ENCODE measurements around the gene TBC1D14. TPM values are rescaled to one million over a fixed set of nuclear protein-coding genes. Genes with fewer than 3 reads are reported as not detected.

The TBC1D14 gene
- total RNA-seq, 2 donors from 2014 or later = 43.2 to 46.6 TPM

GRCh38 chr4:7063362-7063761 lies 153.7 kb downstream of the TBC1D14 start:
- Histone ChIP-seq H3K27ac (no peak overlapping the region), H3K4me1 (peaks cover 9% of the 10 kb centered on the region), H3K27me3 (no peaks in the 10 kb centered on the region), H3K9me3 (no peaks in the 10 kb centered on the region), H3K36me3 (no peaks in the 10 kb centered on the region), H3K4me3 (no peak overlapping the region), H3K9ac (ENCODE audit: low read depth in 2 of 2, low read length in 2 of 2) (no peak overlapping the region)
- DNase-seq = no peak
- no peak for TF ChIP-seq CTCF (IDR thresholded peaks at IDR 0.05)
- intact Hi-C loops (cut with DNase I) = no loop called here

GRCh38 chr4:7066006-7066405 lies 156.4 kb downstream of the TBC1D14 start:
- Histone ChIP-seq H3K27ac (no peak overlapping the region), H3K36me3 (no peaks in the 10 kb centered on the region), H3K4me1 (peaks cover 13% of the 10 kb centered on the region), H3K4me3 (no peak overlapping the region), H3K9me3 (no peaks in the 10 kb centered on the region), H3K9ac (ENCODE audit: low read depth in 2 of 2, low read length in 2 of 2) (no peak overlapping the region), H3K27me3 (no peaks in the 10 kb centered on the region)
- intact Hi-C loops (cut with DNase I) = no loop called here
- TF ChIP-seq CTCF (IDR thresholded peaks at IDR 0.05) = no peak
- DNase-seq = no peak

- no peak for TF ChIP-seq CTCF (IDR thresholded peaks at IDR 0.05)
- H3K9me3 ChIP-seq = no peaks in the 10 kb centered on the region
- peaks cover 13% of the 10 kb centered on the region for H3K4me1 ChIP-seq
- no peaks in the 10 kb centered on the region for H3K36me3 ChIP-seq
- no peak overlapping the region for H3K27ac ChIP-seq
- intact Hi-C loops (cut with DNase I) = no loop called here
- peak overlapping the region; percentile 86 for H3K4me3 ChIP-seq
- no peak for DNase-seq
- H3K9ac ChIP-seq (ENCODE audit: low read depth in 2 of 2, low read length in 2 of 2) = no peak overlapping the region
- no peaks in the 10 kb centered on the region for H3K27me3 ChIP-seq
These were observed 156.9 kb downstream of the TBC1D14 start for GRCh38 chr4:7066493-7066892.

GRCh38 chr4:7067126-7067451 lies 157.5 kb downstream of the TBC1D14 start:
- Histone ChIP-seq H3K27me3 (no peaks in the 10 kb centered on the region), H3K9ac (ENCODE audit: low read depth in 2 of 2, low read length in 2 of 2) (peak overlapping the region; percentile 82 to 92), H3K4me1 (peaks cover 13% of the 10 kb centered on the region), H3K9me3 (no peaks in the 10 kb centered on the region), H3K4me3 (peak overlapping the region; percentile 86), H3K36me3 (no peaks in the 10 kb centered on the region), H3K27ac (peak overlapping the region; percentile 77)
- no peak for DNase-seq
- no peak for TF ChIP-seq CTCF (IDR thresholded peaks at IDR 0.05)
- intact Hi-C loops (cut with DNase I) = no loop called here

- no peaks in the 10 kb centered on the region for H3K27me3 ChIP-seq
- H3K36me3 ChIP-seq = no peaks in the 10 kb centered on the region
- peaks cover 13% of the 10 kb centered on the region for H3K4me1 ChIP-seq
- H3K4me3 ChIP-seq = peak within 1 kb of the TSS; percentile 86
- no peak for TF ChIP-seq CTCF (IDR thresholded peaks at IDR 0.05)
- peak; percentile 100 for DNase-seq
- H3K27ac ChIP-seq = peak within 1 kb of the TSS; percentile 77
- intact Hi-C loops (cut with DNase I) = no loop called here
- H3K9me3 ChIP-seq = no peaks in the 10 kb centered on the region
- H3K9ac ChIP-seq (ENCODE audit: low read depth in 2 of 2, low read length in 2 of 2) = peak within 1 kb of the TSS; percentile 84 to 92
These were observed 158.0 kb downstream of the TBC1D14 start, which contains the start of gene GRPEL1 for GRCh38 chr4:7067452-7068278. TSS of gene GRPEL1 (minus strand) at chr4:7068064. CDS start at chr4:7068032, 32 bp downstream.

Data from colonic mucosa (tissue), 4 donors.